GM12801 (cell line): ENCODE data around the gene NTNG1.

ENCODE experiments used
- TF ChIP-seq, protein P1 (sequence below): IDR thresholded peaks from one replicate; pipeline ENCODE4 v1.5.1; 2011; ENCODE audit warnings: control low read depth; ENCODE audit not compliant: insufficient read length; ENCODE audit errors: extremely low read depth

Gene NTNG1

DNA sequence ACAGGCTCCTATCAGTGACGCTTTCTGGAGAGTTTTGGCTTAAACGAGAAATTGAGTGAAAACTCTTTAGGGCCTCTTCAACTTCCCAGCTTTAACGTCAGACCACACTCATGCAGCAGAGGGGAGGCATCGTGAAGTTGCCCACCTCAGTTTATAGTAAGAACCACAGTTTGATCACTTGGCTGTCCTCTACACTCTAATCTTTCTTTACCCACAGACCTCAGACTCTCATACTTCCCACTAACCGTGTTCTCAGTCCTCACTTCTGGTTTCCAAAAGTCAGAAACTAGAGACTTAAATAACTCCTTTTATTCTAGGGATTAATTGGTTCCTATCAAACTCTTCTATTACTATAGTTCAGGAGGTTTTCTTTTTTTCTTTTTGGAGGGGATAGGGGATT lies 302.2 kb downstream of the NTNG1 start:
- TF ChIP-seq, protein P1, sequence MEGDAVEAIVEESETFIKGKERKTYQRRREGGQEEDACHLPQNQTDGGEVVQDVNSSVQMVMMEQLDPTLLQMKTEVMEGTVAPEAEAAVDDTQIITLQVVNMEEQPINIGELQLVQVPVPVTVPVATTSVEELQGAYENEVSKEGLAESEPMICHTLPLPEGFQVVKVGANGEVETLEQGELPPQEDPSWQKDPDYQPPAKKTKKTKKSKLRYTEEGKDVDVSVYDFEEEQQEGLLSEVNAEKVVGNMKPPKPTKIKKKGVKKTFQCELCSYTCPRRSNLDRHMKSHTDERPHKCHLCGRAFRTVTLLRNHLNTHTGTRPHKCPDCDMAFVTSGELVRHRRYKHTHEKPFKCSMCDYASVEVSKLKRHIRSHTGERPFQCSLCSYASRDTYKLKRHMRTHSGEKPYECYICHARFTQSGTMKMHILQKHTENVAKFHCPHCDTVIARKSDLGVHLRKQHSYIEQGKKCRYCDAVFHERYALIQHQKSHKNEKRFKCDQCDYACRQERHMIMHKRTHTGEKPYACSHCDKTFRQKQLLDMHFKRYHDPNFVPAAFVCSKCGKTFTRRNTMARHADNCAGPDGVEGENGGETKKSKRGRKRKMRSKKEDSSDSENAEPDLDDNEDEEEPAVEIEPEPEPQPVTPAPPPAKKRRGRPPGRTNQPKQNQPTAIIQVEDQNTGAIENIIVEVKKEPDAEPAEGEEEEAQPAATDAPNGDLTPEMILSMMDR = no peak

DNA sequence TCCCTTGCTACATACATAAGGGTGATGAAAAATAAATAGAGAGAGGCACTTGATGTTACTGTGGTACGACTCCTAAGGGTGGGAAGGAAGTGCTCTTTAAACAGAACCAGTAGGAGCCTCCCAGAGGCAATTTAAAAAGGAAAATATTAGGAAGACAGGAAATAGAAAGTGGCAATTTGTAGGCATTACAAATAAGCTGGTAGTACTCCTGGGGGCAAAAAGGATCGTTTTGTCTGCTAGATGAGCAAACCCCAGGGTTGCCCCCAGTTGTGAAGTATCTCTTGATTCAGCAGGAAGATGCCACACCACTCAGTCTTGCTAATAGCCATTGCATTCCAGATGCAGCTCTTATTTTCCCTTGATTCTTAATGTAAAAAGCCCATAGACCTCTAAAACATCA lies 303.0 kb downstream of the NTNG1 start:
- TF ChIP-seq, protein P1 = no peak

DNA sequence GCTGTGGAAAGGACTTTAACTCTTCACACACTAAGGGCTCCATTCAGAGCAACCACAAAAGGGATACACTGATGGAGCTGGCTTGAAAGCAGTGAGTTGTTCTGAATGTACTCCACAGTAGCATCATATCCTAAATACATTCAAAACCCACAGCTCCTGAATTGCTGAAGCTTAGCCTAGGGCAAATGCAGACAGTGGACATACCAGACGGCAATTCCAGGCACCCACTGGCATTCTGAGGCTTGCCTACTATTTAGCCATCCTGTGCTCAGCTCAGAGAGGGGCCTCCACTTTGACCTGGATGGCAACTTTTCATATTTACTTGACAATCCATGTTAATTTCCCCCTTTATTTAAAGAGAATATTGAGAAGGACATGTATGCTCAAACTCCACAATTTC lies 303.5 kb downstream of the NTNG1 start:
- TF ChIP-seq, protein P1 = no peak

DNA sequence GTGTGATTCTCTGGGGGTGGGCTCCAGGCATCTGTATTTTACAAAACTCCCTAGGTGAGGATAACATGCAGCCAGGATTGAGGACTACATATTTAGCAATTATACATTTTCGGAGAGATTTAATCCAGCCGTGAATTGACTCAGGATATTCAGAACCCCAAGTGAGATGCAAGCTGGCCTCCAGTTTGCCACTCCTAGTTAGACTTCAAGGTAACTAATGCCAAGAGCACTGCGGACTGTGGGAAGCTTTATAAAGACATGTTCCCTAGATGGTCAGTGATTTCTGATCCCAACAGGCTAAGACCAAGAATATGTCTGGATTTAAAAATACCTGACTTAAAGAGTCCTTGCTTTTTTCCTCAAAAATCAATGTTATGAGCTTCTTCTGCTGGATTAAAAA lies 308.5 kb downstream of the NTNG1 start:
- TF ChIP-seq, protein P1 = no peak

DNA sequence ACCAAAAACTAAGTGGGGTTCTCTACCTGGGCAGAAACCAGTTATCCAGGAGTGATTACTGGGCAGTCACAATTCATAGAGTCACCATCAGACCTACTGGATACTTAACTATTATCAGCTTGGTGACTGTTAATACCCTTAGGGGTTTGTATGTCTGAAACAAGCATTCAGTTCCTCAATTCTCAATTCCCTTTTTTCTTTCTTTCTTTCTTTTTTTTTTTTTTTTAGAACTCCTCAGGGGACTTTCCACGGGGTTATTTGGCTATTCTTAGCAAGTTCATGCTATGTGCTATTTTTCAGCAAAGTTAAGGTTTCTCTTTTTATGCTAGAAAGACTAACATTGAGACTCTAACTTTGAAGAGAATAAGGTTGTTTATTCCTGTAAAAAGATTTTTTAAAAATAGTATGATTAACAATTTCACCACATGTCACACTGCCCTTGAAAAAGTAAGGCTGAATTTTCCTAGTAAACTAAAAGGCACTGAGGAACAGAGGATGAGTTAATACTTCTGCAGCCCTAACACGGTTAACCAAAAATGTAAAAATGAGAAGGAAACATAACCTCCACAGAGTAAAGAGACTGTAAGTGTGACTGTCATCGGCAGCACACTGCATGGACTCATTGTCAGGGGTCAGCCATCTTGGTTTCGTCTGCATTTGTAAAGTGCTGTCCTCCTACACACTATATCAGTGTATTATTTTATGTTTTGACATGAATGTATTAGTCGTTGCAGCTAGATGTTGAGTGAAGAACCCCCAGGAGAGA lies 310.2 kb downstream of the NTNG1 start:
- TF ChIP-seq, protein P1 = no peak

DNA sequence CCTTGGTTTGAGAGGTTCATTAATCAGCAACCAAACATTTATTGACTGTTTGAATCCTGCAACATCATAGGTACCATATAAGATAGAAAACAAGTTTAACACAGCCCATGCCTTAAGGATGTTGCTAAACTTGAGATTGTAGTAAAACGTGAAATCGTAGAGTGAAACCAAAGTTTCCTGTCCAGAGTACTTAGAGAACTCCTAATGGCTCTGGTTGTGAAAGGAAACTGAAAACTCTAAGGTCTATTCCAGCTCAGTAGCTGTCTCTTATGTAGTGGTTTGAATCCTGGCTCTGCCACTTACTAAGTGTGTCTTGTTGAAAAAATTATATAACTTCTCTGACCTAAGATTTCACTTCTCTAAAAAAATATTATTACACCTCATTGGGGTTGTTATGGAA lies 310.9 kb downstream of the NTNG1 start:
- TF ChIP-seq, protein P1 = no peak

DNA sequence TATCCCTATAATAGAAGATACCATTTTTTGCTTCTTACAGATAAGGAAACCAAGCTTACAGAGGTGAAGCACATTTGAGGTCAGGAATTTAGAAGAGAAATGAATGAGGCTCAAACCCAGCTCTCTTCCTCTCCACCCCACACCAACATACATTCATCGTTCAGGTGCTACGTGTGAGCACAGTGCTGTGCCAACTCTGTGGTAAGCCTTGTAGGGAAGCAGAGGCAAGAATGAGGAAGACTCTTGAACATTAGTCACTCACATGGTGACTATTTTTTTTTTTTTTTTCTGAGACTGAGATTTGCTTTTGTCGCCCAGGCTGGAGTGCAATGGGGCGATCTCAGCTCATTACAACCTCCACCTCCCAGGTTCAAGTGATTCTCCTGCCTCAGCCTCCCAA lies 314.0 kb downstream of the NTNG1 start:
- TF ChIP-seq, protein P1 = no peak

DNA sequence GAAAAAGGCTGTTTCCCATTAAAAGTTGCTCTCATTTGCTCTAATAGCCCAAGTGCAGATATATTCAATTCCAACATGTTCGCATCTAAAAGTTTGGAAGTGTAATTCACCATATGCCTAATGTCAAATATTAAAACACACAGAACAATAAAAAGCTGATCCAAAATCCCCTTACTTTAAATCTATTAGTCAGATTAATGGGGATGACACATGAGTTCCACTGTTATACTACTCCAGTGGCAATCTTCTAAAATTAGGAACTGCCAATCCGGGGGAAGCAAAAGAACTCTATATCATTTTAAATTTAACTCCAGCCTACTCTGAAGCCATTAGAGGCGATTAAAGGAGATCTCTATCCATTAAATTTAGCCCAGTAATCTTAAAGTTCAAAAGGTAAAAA lies 317.1 kb downstream of the NTNG1 start:
- TF ChIP-seq, protein P1 = no peak
